PC-9 (cell line): ENCODE results near the gene TAF13. TPM values are rescaled to one million over a fixed set of nuclear protein-coding genes. Genes with fewer than 3 reads are reported as not detected.
"Not testable (repeated sequence)": the region's sequence is repeated elsewhere in the genome, so short reads cannot be mapped to it uniquely, and the experiment has no call there.

Experiments
- BruUV-seq: library from RNA; stranded (reverse); fragments of 400-500 nt; replicated peaks from 2 replicates; lab custom pipeline; 2021; lab: Mats Ljungman, UMichigan
- CTCF ChIA-PET: fragments of 300-600 bp; sonication (Branson Sonifier 250); formaldehyde crosslinking; loops from one replicate; lab custom pipeline; 2022; ENCODE audit warnings: antibody characterized with exemption; lab: Charles Lee
- POLR2A ChIA-PET: fragments of 300-600 bp; sonication (Branson Sonifier 250); formaldehyde crosslinking; loops from one replicate; lab custom pipeline; 2022; ENCODE audit warnings: antibody characterized with exemption; ENCODE audit not compliant: unreplicated experiment; lab: Charles Lee
- DNase-seq, 2 experiments: peaks; one replicate each; pipeline versions ENCODE4 v3.0.0 to v3.0.0-alpha.2; 2015 to 2022; ENCODE audit warnings: mixed read lengths in 1 of 2
- H2AFZ ChIP-seq: fragments of 200-600 bp; sonication (generic); 2 replicates; pipeline ENCODE4 v1.8.1; 2017; ENCODE audit warnings: antibody characterized with exemption
- H3F3A ChIP-seq: fragments of 200-600 bp; sonication (generic); 2 replicates; pipeline ENCODE4 v1.8.1; 2017; ENCODE audit warnings: antibody characterized with exemption, mild to moderate bottlenecking, low read depth; ENCODE audit not compliant: insufficient read depth
- H3K27ac ChIP-seq: fragments of 200-600 bp; sonication (generic); 2 replicates; pipeline ENCODE4 v1.6.1; 2016; ENCODE audit warnings: mixed run types
- H3K27me3 ChIP-seq: fragments of 200-600 bp; sonication (generic); 2 replicates; pipeline ENCODE4 v1.6.1; 2016; ENCODE audit warnings: low read depth, mixed run types; ENCODE audit not compliant: insufficient read depth
- H3K36me3 ChIP-seq: fragments of 200-600 bp; sonication (generic); 2 replicates; pipeline ENCODE4 v1.6.1; 2016; ENCODE audit warnings: low read depth, mixed run types
- H3K4me1 ChIP-seq: fragments of 200-600 bp; sonication (generic); replicated peaks from 2 replicates; pipeline ENCODE4 v1.6.1; 2016; ENCODE audit warnings: mixed run types; ENCODE audit not compliant: insufficient read depth
- H3K4me2 ChIP-seq: fragments of 200-600 bp; sonication (generic); 2 replicates; pipeline ENCODE4 v1.6.1; 2017; ENCODE audit warnings: mixed run types
- H3K4me3 ChIP-seq: fragments of 200-600 bp; sonication (generic); 2 replicates; pipeline ENCODE4 v1.6.1; 2016; ENCODE audit warnings: mixed run types
- H3K79me2 ChIP-seq: fragments of 200-600 bp; sonication (generic); 2 replicates; pipeline ENCODE4 v1.6.1; 2017; ENCODE audit warnings: low read depth, mixed run types
- H3K9me2 ChIP-seq: fragments of 200-600 bp; sonication (generic); 2 replicates; pipeline ENCODE4 v1.8.1; 2017; ENCODE audit warnings: mild to moderate bottlenecking; ENCODE audit not compliant: insufficient read depth
- H3K9me3 ChIP-seq: fragments of 200-600 bp; sonication (generic); 2 replicates; pipeline ENCODE4 v1.8.1; 2016; ENCODE audit warnings: low read depth; ENCODE audit not compliant: insufficient read depth
- H4K20me1 ChIP-seq: fragments of 200-600 bp; sonication (generic); 2 replicates; pipeline ENCODE4 v1.8.1; 2017; ENCODE audit not compliant: insufficient read depth
- CTCF ChIP-seq: fragments of 200-600 bp; sonication (generic); conservative IDR thresholded peaks from 2 replicates; pipeline ENCODE4 v1.6.1; 2017; ENCODE audit warnings: mixed run types, antibody characterized with exemption, mild to moderate bottlenecking, moderate library complexity
- EZH2 ChIP-seq: fragments of 200-600 bp; sonication (generic); IDR thresholded peaks from 2 replicates; pipeline ENCODE4 v1.8.0; 2017; ENCODE audit warnings: antibody characterized with exemption, low read depth
- intact Hi-C: fragments of 100-400 bp; cut with micrococcal nuclease; formaldehyde crosslinking; loops from one replicate; pipeline ENCODE4 v1.10.0; 2022; ENCODE audit not compliant: unreplicated experiment
- total RNA-seq: library from RNA; stranded (reverse); gene quantifications from 2 replicates; pipeline ENCODE4 v1.2.3, GENCODE V29; 2021

TAF13 gene
- total RNA-seq, 1 experiment from 2014 or later: 30.1 TPM

GRCh38 chr1:109056064-109056463 lies 19.7 kb downstream of the TAF13 start:
- H3K27me3 ChIP-seq: no peaks in the 10 kb centered on the region
- ChIA-PET CTCF (no interaction called here), POLR2A (no interaction called here)
- TF ChIP-seq EZH2: no peak
- TF ChIP-seq CTCF: no peak
- no peaks in the 10 kb centered on the region for H3K36me3 ChIP-seq
- BruUV-seq: no TSS peak
- H3K4me1 ChIP-seq: no peaks in the 10 kb centered on the region
- H3K4me3 ChIP-seq: no peak overlapping the region
- no peak overlapping the region for H3K27ac ChIP-seq
- no peaks in the 10 kb centered on the region for H3K79me2 ChIP-seq
- no peaks in the 10 kb centered on the region for H3K9me3 ChIP-seq
- no peak for DNase-seq
- H2AFZ ChIP-seq: no peak overlapping the region
- H3K4me2 ChIP-seq: no peak overlapping the region
- H3K9me2 ChIP-seq: no peaks in the 10 kb centered on the region
- intact Hi-C loops: no loop called here
- no peaks in the 10 kb centered on the region; the same call in 1 of the 2 replicates for H3F3A ChIP-seq
- H4K20me1 ChIP-seq: no peaks in the 10 kb centered on the region

GRCh38 chr1:109052145-109052544 lies 23.7 kb downstream of the TAF13 start:
- H3K36me3 ChIP-seq, POLR2A ChIA-PET, H3K79me2 ChIP-seq, CTCF ChIA-PET, H3K4me3 ChIP-seq, H3K9me3 ChIP-seq, H4K20me1 ChIP-seq, H3K27ac ChIP-seq, H3K27me3 ChIP-seq, intact Hi-C loops, H3K4me2 ChIP-seq, H2AFZ ChIP-seq, BruUV-seq, DNase-seq, H3K9me2 ChIP-seq: not testable (repeated sequence)
- Histone ChIP-seq H3K4me1 (peaks cover 11% of the 10 kb centered on the region), H3F3A (0 out of 2 replicates have a peak, but pooled peaks cover 13% of the 10 kb centered on the region)

- peak in 1 of 2 experiments; percentile 74 for DNase-seq
- intact Hi-C loops: no loop called here
- BruUV-seq: no TSS peak
- H4K20me1 ChIP-seq: no peaks in the 10 kb centered on the region
- no peak overlapping the region for H3K4me3 ChIP-seq
- H2AFZ ChIP-seq: no peak overlapping the region
- no peaks in the 10 kb centered on the region for H3K9me3 ChIP-seq
- H3K4me2 ChIP-seq: peak overlapping the region; percentile 0; the same call in 1 of the 2 replicates
- H3F3A ChIP-seq: 0 out of 2 replicates have a peak, but pooled peaks cover 13% of the 10 kb centered on the region
- TF ChIP-seq CTCF (no peak), EZH2 (no peak)
- H3K27me3 ChIP-seq: no peaks in the 10 kb centered on the region
- POLR2A ChIA-PET: interaction anchor here (0.6 kb wide), 1 partner anchor 8 kb away, joined by 5 read pairs; no protein-coding TSS in a partner anchor
- CTCF ChIA-PET: no interaction called here
- no peaks in the 10 kb centered on the region for H3K36me3 ChIP-seq
- H3K79me2 ChIP-seq: no peaks in the 10 kb centered on the region
- peaks cover 11% of the 10 kb centered on the region for H3K4me1 ChIP-seq
- no peak overlapping the region for H3K27ac ChIP-seq
- H3K9me2 ChIP-seq: no peaks in the 10 kb centered on the region
Observed at GRCh38 chr1:109050228-109050995, 25.4 kb downstream of the TAF13 start.
